Chondrocyte (in vitro differentiated cells): ENCODE data around the gene C1orf198. TPM values are rescaled to one million over a fixed set of nuclear protein-coding genes. Genes with fewer than 3 reads are reported as not detected.
A peak's percentile ranks its signal among the peaks of the same experiment; 100 is the strongest.

Experiments used
- DNase-seq: peaks from one replicate; pipeline ENCODE4 v3.0.0; 2021; ENCODE audit warnings: mixed read lengths, low spot score
- H3K27ac Mint-ChIP-seq: one replicate; pipeline ENCODE4 v1.8.0; 2021; ENCODE audit warnings: mild to moderate bottlenecking, moderate library complexity, mixed read lengths; ENCODE audit not compliant: unreplicated experiment
- H3K27me3 Mint-ChIP-seq: 2 replicates; pipeline ENCODE4 v1.8.0; 2021; ENCODE audit warnings: low read depth, mixed read lengths
- H3K36me3 Mint-ChIP-seq: 2 replicates; pipeline ENCODE4 v1.8.0; 2021; ENCODE audit warnings: low read depth, mixed read lengths
- H3K4me1 Mint-ChIP-seq: 2 replicates; pipeline ENCODE4 v1.8.0; 2021; ENCODE audit warnings: low read depth, mild to moderate bottlenecking, mixed read lengths
- H3K4me3 Mint-ChIP-seq: one replicate; pipeline ENCODE4 v1.8.0; 2021; ENCODE audit warnings: mild to moderate bottlenecking, moderate library complexity, mixed read lengths; ENCODE audit not compliant: unreplicated experiment
- H3K9me3 Mint-ChIP-seq: 2 replicates; pipeline ENCODE4 v1.8.0; 2021; ENCODE audit warnings: low read depth, mixed read lengths
- total RNA-seq: library from RNA; stranded (reverse); gene quantifications from 3 replicates; pipeline ENCODE4 v1.2.1, GENCODE V29; 2021
- TF ChIP-seq, protein P1 (sequence below): fragments of 200-600 bp; sonication (generic); IDR thresholded peaks from 2 replicates; pipeline ENCODE4 v1.5.0; 2021; ENCODE audit warnings: antibody characterized with exemption, mild to moderate bottlenecking, moderate library complexity

The C1orf198 gene
- total RNA-seq, 1 donor from 2014 or later, result 505 TPM

GRCh38 chr1:230875370-230875769 lies 7.0 kb upstream of the C1orf198 start:
- DNase-seq, result no peak
- Mint-ChIP-seq H3K27ac (no peak overlapping the region), H3K27me3 (no peaks in the 10 kb centered on the region), H3K36me3 (peaks cover 7% of the 10 kb centered on the region), H3K9me3 (no peaks in the 10 kb centered on the region), H3K4me1 (peaks cover 39% of the 10 kb centered on the region), H3K4me3 (no peak overlapping the region)
- TF ChIP-seq, protein P1, sequence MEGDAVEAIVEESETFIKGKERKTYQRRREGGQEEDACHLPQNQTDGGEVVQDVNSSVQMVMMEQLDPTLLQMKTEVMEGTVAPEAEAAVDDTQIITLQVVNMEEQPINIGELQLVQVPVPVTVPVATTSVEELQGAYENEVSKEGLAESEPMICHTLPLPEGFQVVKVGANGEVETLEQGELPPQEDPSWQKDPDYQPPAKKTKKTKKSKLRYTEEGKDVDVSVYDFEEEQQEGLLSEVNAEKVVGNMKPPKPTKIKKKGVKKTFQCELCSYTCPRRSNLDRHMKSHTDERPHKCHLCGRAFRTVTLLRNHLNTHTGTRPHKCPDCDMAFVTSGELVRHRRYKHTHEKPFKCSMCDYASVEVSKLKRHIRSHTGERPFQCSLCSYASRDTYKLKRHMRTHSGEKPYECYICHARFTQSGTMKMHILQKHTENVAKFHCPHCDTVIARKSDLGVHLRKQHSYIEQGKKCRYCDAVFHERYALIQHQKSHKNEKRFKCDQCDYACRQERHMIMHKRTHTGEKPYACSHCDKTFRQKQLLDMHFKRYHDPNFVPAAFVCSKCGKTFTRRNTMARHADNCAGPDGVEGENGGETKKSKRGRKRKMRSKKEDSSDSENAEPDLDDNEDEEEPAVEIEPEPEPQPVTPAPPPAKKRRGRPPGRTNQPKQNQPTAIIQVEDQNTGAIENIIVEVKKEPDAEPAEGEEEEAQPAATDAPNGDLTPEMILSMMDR, result no peak

- H3K4me3 Mint-ChIP-seq, result no peak overlapping the region
- TF ChIP-seq, protein P1, result no peak
- H3K27me3 Mint-ChIP-seq, result no peaks in the 10 kb centered on the region
- H3K27ac Mint-ChIP-seq, result peak overlapping the region; percentile 95
- DNase-seq, result no peak
- H3K36me3 Mint-ChIP-seq, result peaks cover 27% of the 10 kb centered on the region
- no peaks in the 10 kb centered on the region for H3K9me3 Mint-ChIP-seq
- peaks cover 30% of the 10 kb centered on the region for H3K4me1 Mint-ChIP-seq
Measured at GRCh38 chr1:230870916-230871315, 2.6 kb upstream of the C1orf198 start.

DNA sequence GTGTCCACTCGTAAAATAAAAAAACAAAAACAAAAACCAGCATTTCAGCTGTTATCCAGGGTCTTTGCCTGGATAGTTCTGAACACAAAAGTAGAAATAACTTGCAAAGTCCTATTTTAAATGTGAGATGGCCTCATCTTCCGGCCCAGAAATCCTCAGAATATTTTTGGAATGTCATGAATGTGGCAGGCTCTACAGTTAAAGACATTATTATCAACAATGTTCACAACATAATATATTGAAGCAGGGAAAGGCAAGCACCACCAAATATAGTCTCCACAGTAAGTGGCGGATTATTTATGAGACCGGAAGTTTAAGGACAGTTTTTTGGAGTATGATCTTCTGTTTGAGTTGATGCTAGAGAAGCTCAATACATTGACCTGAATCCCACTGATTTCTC lies 1.2 kb upstream of the C1orf198 start:
- no peak for DNase-seq

GRCh38 chr1:230868736-230869385 lies 540 bp upstream of the C1orf198 start:
- TF ChIP-seq, protein P1, result no peak
- H3K9me3 Mint-ChIP-seq, result no peaks in the 10 kb centered on the region
- DNase-seq, result no peak
- peaks cover 37% of the 10 kb centered on the region for H3K36me3 Mint-ChIP-seq
- H3K4me1 Mint-ChIP-seq, result peaks cover 45% of the 10 kb centered on the region
- H3K4me3 Mint-ChIP-seq, result peak overlapping the region; percentile 74
- H3K27ac Mint-ChIP-seq, result peak overlapping the region; percentile 95
- no peaks in the 10 kb centered on the region for H3K27me3 Mint-ChIP-seq

More for the DNA sequence above, 1.2 kb upstream of the C1orf198 start:
- TF ChIP-seq, protein P1, result no peak
- Mint-ChIP-seq H3K9me3 (no peaks in the 10 kb centered on the region), H3K4me3 (peak overlapping the region; percentile 74), H3K27ac (peak overlapping the region; percentile 95), H3K4me1 (peaks cover 43% of the 10 kb centered on the region), H3K36me3 (peaks cover 32% of the 10 kb centered on the region), H3K27me3 (no peaks in the 10 kb centered on the region)

DNA sequence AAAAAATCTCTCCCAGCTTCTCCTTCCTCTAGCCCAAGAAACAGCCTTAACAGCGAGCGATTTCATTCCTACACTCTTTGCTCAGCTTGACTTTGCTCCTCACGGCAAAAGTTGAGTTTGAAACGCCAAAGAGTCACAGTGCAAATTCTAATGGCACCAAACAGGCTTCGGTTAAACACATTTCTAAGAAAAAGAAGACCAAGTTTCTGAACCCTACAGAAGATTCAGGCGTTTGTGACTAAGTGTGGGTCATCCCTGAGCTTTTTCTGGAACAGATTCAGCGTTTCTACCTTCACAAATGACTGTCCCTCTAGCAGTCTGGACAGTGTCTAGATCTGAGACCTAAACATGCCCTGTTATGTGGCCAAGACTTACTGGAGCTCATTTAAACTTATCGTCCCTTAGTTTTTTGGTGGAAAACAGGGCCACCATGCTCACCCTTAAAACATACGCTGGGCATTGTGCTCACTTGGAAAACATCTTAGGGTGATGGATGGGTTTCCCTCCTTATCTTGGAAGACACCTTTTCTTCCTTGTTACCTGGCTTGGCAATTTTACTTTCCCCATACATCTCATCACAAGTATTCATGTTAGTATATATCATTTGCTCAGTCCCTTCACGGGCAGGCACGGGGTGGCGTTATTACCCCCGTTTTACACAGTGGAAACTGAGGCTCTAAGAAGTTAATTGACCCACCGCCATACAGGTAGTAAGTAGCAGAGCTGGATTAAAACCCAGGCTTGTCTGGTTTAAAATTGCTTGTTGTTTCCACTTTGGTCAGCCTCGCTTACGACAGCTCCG lies 1.0 kb downstream of the C1orf198 start:
- peak overlapping the region; percentile 86 for H3K4me3 Mint-ChIP-seq
- H3K9me3 Mint-ChIP-seq, result no peaks in the 10 kb centered on the region
- no peak for DNase-seq
- H3K27ac Mint-ChIP-seq, result peak overlapping the region; percentile 96
- no peaks in the 10 kb centered on the region for H3K27me3 Mint-ChIP-seq
- H3K36me3 Mint-ChIP-seq, result peaks cover 42% of the 10 kb centered on the region
- peaks cover 59% of the 10 kb centered on the region for H3K4me1 Mint-ChIP-seq
- TF ChIP-seq, protein P1, result no peak
